Measurements from ENCODE around the gene VGLL4.

- TF ChIP-seq, protein P1, sequence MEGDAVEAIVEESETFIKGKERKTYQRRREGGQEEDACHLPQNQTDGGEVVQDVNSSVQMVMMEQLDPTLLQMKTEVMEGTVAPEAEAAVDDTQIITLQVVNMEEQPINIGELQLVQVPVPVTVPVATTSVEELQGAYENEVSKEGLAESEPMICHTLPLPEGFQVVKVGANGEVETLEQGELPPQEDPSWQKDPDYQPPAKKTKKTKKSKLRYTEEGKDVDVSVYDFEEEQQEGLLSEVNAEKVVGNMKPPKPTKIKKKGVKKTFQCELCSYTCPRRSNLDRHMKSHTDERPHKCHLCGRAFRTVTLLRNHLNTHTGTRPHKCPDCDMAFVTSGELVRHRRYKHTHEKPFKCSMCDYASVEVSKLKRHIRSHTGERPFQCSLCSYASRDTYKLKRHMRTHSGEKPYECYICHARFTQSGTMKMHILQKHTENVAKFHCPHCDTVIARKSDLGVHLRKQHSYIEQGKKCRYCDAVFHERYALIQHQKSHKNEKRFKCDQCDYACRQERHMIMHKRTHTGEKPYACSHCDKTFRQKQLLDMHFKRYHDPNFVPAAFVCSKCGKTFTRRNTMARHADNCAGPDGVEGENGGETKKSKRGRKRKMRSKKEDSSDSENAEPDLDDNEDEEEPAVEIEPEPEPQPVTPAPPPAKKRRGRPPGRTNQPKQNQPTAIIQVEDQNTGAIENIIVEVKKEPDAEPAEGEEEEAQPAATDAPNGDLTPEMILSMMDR (IDR thresholded peaks at IDR 0.05): no peak
- TF ChIP-seq POLR2A (IDR thresholded peaks at IDR 0.05): no peak
These were observed 5.7 kb downstream of the VGLL4 start for GRCh38 chr3:11637901-11638458.
